ENCODE measurements around the gene PDLIM5.
A peak's percentile ranks its signal among the peaks of the same experiment; 100 is the strongest.
"Not testable (repeated sequence)": the region's sequence is repeated elsewhere in the genome, so short reads cannot be mapped to it uniquely, and the experiment has no call there.

PDLIM5 gene

DNA sequence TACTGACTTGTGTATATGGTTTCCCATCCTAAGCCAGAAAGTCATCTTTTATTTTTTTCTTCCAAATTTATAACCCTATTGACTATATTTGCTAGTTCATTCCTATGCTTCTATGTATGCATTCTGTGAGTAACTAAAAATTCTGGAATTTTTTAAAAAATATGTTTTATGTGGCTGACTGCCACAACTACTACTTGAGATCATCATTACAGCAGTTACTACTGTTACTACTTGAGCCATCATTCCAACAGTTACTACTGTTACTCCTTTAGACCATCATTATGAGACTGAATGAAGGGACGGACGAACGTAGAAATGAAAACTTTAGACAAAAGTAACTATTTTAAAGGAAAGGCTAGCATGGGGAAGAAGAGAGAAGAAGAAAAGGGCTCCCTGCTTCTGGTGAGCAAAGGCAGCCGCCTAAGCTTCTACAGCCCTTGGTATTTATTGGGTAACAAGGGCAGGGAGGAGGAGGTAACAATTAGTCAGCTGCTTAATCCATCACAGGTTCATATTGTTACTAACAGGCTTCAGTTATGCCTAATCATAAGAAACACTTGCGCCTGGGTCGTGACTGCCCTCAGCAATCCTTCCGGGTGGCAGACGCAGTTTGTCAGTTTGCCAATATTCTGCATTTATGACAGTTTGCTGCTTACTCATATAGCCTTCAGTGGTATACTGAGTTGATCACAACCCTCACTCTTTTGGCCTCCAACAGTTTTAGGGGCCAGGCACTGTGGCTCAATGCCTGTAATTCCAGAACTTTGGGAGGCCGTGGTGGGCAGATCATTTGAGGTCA is 80.4 kb downstream of the PDLIM5 start:
- DNase-seq = no peak

DNA sequence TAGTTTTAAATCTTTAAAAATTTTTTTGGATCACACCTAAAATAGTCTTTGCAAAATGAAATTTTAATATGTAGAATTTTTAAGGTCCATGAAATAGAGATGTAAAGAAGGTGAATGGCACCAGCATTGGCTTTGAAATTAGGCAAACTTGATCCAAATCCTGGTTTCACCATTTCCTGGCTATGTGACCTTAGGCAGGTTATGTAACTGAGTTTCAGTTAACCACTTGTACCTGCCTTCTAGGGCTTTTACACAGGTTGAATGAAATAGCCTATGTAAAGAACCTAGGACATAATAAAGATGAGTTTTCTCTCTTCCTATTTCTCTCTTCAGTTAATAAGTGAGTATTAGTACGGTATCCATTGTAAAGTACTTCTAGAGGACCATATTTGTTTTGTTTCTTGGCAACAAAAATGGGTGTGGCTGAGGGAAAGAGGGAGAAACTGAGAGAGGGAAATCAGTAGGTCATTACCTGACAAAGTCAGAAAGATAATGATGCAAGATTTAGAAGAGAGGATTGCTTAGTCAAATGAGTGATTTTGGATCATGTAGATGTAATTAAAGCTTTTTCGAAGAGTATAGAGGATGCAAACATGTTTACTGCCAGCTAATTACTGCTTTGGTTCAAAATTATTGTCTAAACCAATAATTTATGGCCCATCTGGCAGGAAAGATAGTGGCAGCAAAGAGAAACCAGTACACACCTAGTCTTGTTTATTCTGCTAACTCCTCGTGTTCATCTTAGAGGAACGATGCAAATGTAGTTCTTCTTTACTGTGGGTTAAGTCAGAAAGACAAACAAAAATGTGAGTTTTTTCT is 81.9 kb downstream of the PDLIM5 start:
- DNase-seq = no peak

DNA sequence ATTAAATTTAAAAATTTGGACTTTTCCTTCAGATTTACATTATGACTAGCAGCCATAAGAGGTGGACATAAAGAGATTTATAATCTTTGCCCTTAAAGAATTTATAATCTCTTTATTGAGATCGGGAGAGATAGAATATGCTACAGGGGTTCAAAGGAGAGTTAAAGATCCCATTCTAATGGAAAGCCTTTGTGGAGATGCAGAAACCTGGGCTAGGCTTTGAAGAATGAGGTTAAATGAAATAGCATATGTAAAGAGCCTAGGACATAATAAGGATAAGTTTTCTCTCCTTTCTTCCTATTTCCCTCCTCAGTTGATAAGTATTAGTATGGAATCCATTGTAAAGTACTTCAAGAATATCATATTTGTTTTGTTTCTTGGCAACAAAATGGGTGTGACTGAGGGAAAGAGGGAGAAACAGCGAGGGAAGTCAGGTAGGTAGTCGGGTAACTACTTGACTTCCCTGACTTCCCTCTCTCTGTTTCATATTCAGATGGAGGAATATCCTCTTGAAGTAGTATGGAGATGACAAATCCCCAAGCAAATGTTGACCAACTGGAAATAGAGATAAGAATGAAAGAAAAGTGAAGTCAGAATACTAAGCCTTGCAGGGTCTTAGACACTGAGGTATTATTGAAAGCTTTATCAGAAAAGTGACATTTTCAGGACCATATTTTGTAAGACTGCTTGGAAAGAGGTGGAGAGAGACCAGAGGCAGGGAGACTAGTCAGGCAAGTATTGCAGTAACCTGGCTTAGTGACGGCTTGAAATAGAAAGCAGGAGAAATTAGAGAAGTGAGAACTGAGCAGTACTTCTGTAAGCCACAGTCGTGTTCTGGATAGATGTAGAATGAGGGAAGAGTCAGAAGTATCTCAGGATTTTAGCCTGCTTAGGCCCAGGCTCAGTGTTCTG is 82.9 kb downstream of the PDLIM5 start:
- DNase-seq = peak; percentile 43 to 66

DNA sequence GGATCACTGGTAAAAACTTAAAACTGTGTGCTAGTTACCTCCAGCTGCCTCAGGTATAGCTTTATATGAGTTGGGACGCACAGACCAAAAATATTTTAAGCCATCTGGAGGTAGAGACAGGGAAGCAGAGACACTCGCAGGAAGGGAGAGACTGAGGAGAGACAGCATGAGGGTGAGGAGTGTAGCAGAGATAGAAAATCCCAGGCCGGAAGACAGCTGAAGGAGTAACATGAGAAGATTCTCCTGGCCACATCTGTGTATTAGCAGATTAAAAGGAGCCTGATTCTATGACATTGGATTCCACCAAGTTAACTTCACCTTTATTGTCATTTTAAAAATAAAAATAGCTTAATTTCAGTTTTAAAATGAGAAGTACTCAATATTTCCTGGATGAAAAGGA is 84.3 kb downstream of the PDLIM5 start:
- no peak for DNase-seq

DNA sequence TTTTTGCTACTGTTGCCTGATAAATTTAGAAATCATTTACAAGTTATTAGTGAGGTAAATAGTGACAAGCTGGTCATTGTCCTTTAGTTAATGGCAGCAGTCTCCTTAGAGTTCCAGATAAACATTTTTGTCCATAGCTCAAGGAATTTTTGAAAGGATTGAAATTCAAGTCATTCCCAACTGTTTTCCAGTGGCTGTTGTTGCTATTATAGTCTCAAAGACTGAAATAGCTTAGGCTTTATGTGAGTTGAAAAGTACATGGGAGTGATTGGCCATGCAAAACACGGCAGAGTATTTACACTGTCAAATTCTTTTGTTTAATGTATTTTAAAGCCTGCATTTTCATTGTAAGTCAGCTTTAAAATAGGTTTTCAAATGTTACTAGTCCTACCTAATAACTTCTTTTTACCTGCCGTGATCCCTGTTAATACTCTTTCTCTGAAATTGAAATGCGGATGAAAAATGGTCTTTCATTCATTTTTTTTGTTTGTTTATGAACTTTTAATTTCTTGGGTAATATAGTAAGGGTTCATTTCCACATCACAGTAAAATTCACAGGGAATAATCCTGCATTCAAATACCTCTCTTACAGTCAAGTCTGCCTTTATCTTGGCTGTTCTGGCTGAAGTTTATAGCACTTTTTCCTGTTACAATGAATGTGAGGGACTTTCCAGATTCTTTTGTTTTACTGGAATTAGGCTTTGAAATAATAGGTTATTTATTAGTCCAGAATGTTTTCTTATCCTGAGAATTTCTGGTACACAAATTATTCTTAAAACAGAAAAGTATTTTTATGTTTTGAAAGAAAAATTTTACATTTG is 85.1 kb downstream of the PDLIM5 start:
- DNase-seq = no peak

DNA sequence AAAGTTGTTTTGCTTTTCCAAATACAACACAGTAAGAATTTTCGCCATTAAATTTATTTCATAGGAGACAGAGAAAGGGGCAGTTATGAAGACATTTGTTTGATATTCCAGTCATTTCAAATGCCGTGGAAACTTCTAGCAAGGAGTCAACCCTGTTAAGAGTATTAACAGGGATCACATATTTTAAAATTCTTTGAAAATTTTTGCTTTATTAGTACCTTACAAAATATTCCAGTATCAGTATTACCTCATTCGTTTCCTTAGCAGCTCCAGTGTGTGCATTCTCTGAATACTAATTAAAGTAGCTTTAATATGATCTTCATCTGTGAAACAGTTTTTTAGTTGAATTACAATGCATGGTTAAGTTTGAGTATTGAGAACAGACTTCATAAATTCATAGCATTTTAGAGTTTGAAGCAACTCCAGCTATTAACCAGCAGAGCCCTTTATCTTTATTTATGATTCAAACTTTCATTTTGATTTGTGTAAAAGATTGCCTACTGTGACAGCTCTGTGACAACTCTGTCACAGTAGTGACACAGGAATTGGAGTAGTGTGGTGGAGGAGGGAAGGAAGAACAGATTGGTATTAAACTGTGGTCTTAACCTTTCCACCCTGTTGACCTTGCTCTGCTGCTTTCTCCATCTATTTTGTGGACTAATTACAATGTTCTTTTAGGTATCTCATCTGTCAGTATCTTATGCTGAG is 86.3 kb downstream of the PDLIM5 start:
- no peak for DNase-seq

DNA sequence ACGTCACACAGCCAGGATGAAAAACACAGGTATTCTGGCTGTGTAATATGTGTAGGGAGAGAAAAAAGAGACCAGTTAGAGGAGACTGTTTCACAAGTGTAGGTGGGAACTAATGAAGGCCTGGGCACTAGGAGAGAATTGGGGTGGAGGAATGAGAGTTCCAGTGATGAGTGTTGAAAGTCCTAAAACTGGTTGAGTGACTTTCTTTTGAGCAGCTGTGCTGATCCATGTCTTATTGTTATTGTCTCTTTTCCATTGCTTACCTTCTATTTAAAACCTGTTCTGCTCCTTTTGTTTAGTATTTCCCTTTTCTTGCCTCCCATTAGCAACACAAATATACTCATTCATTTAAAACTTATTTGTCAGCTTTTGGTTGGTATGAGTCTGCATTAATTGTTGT is 88.7 kb downstream of the PDLIM5 start:
- no peak for DNase-seq

DNA sequence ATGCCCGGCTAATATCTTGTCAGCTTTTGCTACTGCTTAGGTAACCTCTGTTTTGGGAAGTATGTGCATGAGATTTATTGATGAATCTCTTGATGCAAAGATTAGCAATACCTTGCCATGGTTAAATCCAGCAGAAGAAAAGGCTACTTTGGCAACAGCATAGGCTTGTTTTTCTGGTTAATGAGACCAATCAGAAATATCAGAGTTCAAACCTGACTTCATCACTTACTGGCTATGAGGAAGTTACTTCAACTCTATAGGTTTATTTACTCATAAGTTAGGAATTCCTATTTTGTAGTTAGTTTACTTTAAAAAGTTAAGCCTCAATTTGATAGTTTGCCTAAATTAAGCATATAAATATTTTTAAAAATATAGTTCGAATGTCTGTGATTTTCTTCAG is 93.1 kb downstream of the PDLIM5 start:
- DNase-seq = no peak

DNA sequence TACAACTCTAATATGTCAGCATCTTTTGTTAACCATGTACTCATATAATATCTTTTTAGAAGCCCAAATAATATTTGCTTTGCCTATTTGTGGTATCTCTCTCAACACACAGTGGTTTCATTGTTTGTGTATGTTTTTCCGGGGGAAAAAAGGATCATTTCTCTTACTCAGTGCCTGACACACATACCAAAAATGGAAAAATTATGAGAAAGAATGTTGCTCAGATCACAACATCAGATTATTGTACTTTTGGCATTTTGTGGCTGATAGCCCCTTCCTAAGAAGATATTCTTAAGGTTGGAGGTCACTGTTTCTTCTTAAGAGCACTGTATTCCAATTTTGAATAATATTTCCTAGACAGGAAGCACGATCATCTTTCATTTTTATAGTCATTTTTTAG is 93.6 kb downstream of the PDLIM5 start:
- DNase-seq = no peak

DNA sequence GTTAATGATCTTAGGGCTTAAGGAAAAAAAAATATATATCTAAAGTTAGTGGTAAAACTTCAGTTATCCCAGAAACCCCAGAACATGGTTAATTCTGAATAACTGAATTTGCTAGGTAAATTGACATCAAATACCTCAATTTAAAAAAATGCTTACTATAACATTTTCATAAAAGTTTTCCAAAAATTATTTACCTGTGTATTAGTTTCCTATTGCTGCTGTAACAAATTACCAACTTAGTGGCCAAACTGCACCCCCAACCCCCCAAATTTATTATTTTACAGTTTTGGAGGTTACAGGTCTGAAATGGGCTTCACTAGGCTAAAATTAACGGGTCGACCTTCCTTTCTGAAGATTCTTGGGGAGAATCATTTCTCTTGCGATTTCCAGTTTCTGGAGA is 95.2 kb downstream of the PDLIM5 start:
- no peak for DNase-seq

DNA sequence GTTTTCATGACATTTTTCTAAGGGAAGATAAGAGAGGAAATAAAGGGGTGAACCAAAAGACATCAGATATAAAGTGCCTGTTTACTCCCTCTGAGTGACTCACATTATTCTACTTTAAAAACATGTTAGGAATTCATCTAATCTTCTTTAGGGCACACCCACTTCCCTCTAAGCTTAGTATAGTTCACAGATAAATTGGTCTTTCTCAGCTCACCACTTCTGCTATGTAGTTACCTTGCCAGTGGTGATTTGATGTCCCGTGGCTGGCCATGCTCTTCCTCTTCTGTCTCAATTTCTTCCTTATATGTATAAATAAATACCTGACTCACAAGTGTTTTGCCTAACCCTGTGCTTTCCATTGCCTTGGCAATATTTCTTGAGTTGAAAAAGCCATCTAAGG is 96.8 kb downstream of the PDLIM5 start:
- peak; percentile 77 to 83 for DNase-seq

DNA sequence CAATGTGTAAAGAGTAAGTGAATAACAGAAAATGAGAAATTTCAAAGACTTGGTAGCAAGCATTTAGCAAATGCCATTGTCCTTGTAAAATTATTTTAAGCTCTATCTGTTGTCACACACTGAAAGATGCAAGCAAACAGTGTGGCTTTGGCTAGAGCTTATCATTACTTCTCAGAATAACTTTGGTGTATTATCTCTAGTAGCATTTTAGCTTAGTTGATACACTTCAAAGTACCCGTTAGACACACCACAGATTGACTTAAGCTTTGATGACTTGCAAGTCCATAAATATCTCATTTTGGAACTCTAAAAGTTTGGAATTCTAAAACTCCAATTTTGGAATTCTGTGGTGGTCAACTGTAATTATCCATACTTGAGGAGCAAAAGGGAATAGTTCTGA is 98.6 kb downstream of the PDLIM5 start:
- DNase-seq = no peak

DNA sequence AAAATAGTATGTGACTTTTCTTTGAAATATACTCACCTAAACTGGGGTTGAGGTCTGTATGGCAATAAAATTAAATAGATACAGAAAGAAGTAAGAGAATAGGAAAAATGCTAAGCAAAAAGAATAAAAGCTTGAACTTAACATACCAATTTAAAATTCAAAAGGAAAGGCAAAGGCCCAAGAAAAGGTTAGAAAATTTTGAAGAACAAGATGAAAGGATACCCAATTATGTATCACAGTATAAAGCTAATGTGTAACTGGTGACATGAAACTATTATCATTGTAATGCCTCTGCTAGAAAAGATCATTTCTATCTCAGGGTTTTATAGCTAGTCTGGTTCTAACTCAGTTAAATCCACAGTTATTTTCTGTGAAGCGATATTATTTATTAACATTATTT is 99.1 kb downstream of the PDLIM5 start:
- no peak for DNase-seq

DNA sequence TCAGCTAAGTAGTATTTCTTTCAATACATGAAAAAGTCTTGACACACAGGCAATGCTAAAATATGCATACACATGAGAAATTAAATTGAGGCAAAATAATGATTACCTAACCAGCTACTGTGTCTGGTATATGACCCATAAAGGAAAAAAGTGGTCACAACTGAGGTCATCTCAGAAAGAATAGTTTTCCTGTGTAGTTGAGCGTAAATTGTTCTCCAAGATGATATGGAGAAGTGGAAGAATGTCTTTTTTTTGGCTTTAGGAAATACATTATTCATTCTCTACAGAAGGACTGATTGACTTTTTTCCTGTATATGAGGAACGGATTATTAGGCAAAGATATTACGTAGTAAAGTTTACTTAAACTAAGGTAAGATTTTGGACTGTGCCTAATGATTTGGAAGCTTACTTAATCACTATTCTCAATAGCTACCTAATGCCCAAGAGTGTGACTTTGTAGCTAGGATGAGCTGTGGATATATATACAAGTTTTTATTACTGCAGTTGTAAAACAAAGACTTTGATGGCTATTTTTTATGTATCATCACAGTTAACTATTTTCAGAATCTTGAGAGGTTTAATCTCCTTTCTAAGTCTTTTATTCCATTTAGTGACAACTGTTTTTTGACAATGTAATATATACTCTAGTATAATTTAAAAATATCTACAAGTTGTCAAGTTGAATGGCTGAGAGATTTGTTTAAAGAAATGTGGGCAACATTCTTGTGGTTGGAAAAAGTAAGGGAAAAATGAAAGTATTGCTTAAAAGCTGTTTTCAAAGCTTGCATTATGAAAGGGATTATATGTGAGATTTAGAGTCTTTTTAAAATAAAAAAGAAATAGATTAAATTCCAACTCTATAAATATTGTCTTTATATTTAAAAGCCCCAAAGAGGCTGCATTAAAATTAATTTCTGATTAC is 100.2 kb downstream of the PDLIM5 start:
- no peak for DNase-seq

DNA sequence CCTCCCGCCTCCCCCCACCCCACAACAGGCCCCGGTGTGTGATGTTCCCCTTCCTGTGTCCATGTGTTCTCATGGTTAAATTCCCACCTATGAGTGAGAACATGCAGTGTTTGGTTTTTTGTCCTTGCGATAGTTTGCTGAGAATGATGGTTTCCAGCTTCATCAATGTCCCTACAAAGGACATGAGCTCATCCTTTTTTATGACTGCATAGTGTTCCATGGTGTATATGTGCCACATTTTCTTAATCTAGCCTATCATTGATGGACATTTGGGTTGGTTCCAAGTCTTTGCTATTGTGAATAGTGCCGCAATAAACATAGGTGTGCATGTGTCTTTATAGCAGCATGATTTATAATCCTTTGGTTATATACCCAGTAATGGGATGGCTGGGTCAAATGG is 104.3 kb downstream of the PDLIM5 start:
- DNase-seq = not testable (repeated sequence)

DNA sequence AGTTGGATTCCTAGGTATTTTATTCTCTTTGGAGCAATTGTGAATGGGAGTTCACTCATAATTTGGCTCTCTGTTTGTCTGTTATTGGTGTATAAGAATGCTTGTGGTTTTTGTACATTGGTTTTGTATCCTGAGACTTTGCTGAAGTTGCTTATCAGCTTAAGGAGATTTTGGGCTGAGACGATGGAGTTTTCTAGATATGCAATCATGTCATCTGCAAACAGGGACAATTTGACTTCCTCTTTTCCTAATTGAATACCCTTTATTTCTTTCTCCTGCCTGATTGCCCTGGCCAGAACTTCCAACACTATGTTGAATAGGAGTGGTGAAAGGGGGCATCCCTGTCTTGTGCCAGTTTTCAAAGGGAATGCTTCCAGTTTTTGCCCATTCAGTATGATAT is 105.9 kb downstream of the PDLIM5 start:
- not testable (repeated sequence) for DNase-seq

DNA sequence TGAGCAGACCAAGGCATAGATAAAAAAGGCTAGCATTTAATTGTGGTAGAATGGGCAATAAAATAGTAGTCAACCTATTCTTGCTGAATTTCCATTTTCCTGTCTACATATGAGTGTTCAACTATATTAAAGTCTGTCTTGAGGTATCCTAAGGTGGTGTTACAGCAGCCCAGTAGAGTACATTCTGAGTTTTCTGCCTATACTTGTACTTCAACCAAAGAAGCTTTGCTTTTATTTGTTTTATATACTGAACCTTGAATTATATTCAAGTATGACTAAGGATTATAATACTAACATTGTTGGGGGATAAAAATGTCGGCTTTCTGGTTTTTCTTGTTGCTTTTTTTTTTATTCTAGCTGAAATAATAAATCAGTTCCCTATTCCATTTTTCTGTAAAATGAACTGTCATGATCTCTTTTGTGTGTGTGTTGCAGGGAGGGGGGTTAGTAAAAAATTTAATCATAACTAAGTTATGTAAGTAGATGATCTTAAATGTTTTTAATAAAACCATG is 106.7 kb downstream of the PDLIM5 start:
- no peak for DNase-seq

DNA sequence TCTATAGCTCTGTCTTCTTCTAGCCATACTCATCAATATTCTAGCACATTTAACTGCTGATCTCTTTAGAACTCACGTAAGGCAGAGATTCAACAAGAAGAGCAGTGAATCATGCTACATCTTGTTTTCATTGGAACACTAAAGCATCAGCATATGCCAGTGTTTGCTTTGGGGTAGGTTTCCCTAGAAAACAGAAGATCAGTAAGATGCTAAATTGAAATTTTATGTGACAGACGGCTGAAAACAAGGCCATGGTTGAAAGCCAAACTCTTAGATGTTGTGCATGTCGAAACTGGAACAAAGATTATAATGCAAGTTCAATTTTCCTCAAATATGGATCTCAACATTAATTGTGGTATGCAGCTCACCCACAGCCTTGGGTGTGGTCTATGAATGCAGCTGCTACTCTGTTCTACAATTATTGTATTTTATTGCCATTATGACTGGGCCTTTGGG is 107.6 kb downstream of the PDLIM5 start:
- no peak for DNase-seq

DNA sequence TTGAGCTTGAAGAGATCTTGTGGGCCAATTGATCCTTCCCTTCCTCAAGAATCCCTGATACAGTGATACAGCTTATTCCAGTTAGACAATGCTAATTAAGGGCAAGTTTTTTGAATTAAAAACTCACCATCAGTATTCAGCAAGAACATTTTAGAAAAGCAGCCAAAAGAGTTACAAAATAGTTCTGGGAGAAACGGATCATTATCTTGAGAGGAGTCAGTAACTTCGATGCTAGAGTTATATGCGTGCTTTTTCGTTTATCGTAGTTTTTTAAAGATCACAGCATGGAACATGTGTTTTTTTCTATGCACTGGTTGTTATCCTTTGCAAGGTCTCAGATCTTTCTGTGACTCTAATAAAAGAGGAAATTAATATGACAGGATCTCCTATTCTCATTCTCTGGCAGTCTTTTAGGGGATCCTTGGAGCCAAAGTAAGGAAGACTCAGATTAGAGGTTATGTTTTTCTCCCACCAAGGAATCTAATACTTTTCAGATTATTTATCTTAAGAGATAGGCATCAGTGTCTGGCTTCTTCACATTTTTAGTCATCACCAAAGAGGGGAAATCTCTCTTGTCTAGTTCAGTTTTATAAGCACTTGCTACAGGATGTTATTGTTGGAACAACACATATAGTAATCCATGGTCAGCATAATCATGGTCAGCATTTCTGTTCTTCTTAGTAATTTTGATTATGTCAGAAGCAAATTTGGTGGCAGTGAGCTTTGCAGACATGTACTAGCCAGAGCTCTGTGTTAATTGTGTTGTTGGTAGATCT is 109.7 kb downstream of the PDLIM5 start:
- no peak for DNase-seq
